NCI-H2196 treated with DMSO at 0.1 percent for 48 hours (cell line): ENCODE data around the gene FIG4.
"Not testable (repeated sequence)": the region's sequence is repeated elsewhere in the genome, so short reads cannot be mapped to it uniquely, and the experiment has no call there.

Source experiments
- DNase-seq: peaks from one replicate; lab custom pipeline; 2025; ENCODE audit not compliant: unreplicated experiment; lab: John Stamatoyannopoulos, UW

Gene FIG4

GRCh38 chr6:109701774-109702173, 10.7 kb downstream of the FIG4 start:
- no peak for DNase-seq

GRCh38 chr6:109702791-109703190, 11.7 kb downstream of the FIG4 start:
- no peak for DNase-seq

- peak; percentile 83 for DNase-seq
Measured at GRCh38 chr6:109705258-109705657, 14.2 kb downstream of the FIG4 start.

GRCh38 chr6:109706513-109706912, 15.4 kb downstream of the FIG4 start:
- DNase-seq, result no peak

- not testable (repeated sequence) for DNase-seq
Measured at GRCh38 chr6:109708099-109708498, 17.0 kb downstream of the FIG4 start.

- DNase-seq, result no peak
Measured at GRCh38 chr6:109713097-109713496, 22.0 kb downstream of the FIG4 start.

GRCh38 chr6:109714166-109714565, 23.1 kb downstream of the FIG4 start:
- no peak for DNase-seq

GRCh38 chr6:109714611-109715010, 23.5 kb downstream of the FIG4 start:
- no peak for DNase-seq

GRCh38 chr6:109715616-109716015, 24.5 kb downstream of the FIG4 start:
- DNase-seq, result no peak

GRCh38 chr6:109717971-109718370, 26.9 kb downstream of the FIG4 start:
- no peak for DNase-seq

GRCh38 chr6:109718991-109719390, 27.9 kb downstream of the FIG4 start:
- DNase-seq, result no peak

- DNase-seq, result no peak
Measured at GRCh38 chr6:109720311-109720710, 29.2 kb downstream of the FIG4 start.

GRCh38 chr6:109722011-109722410, 30.9 kb downstream of the FIG4 start:
- no peak for DNase-seq

GRCh38 chr6:109722564-109723254, 31.6 kb downstream of the FIG4 start:
- DNase-seq, result no peak

GRCh38 chr6:109725250-109725649, 34.2 kb downstream of the FIG4 start:
- DNase-seq, result not testable (repeated sequence)

- no peak for DNase-seq
Measured at GRCh38 chr6:109736273-109737025, 45.4 kb downstream of the FIG4 start.

- no peak for DNase-seq
Measured at GRCh38 chr6:109738255-109738654, 47.2 kb downstream of the FIG4 start.

- DNase-seq, result no peak
Measured at GRCh38 chr6:109738667-109739066, 47.6 kb downstream of the FIG4 start.

GRCh38 chr6:109739686-109740085, 48.6 kb downstream of the FIG4 start:
- DNase-seq, result no peak

GRCh38 chr6:109740787-109741186, 49.7 kb downstream of the FIG4 start:
- DNase-seq, result no peak

- DNase-seq, result no peak
Measured at GRCh38 chr6:109743739-109744138, 52.6 kb downstream of the FIG4 start.

GRCh38 chr6:109744779-109745178, 53.7 kb downstream of the FIG4 start:
- DNase-seq, result not testable (repeated sequence)

GRCh38 chr6:109747221-109747620, 56.1 kb downstream of the FIG4 start:
- DNase-seq, result no peak
